ENCODE data around the gene OPRPN. TPM values are rescaled to one million over a fixed set of nuclear protein-coding genes. Genes with fewer than 3 reads are reported as not detected.

The OPRPN gene, protein sequence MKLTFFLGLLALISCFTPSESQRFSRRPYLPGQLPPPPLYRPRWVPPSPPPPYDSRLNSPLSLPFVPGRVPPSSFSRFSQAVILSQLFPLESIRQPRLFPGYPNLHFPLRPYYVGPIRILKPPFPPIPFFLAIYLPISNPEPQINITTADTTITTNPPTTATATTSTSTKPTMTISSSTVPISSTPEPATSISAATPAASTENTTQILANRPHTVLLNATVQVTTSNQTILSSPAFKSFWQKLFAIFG
- not detected for polyA plus RNA-seq (ENCODE audit: insufficient read length)

DNA sequence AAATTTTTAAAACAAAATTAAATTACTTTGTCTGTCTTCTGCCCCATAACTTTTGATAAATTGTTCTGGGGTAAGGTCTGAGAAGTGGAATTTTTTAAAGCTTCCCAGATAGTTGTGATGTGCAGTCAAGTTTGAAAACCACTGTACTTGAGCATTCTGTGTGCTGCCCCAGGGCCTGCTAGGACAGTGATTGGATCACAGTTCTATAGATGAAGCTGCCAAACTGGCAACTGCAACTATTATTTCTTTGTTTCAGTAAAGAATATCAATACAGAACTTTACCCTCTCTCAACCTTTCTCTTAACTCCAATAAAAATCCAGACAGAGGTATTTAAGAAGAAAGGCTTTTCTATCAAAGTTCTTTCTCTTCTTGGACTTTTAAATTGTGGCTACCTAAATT, at the start of gene OPRPN:
TSS of gene OPRPN (plus strand) at position 361 of the 400 bp plus-strand sequence. CDS start 1,346 bp downstream, outside the sequence.
- no peak for DNase-seq

DNA sequence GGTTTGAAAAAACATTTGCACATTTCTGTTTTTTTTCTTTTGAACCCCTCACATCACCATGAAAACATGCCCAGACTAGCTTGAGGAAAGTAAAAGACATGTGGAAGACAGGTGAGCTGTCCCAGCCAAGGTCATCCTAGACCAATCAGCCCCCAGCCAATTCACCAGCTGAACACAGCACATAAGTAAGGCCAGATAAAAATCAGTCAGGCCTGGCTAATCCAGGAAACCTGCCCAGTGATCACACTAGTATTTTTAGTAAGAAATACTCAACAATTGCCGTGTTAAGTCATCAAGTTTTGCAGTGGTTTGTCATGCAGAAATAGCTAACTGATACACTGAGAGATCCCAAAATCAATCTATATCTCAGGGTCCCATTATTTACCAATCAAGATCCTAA, 41.6 kb upstream of the OPRPN start:
- no peak for DNase-seq

- DNase-seq = no peak
Observed at GRCh38 chr4:70359115-70359661, 38.6 kb upstream of the OPRPN start.

GRCh38 chr4:70360460-70360859, 37.3 kb upstream of the OPRPN start, which contains the start of gene SMR3A:
TSS of gene SMR3A (plus strand) at chr4:70360760. CDS start at chr4:70362116, 1,356 bp downstream.
- DNase-seq = peak; percentile 19

GRCh38 chr4:70364002-70364401, 33.7 kb upstream of the OPRPN start:
- no peak for DNase-seq

DNA sequence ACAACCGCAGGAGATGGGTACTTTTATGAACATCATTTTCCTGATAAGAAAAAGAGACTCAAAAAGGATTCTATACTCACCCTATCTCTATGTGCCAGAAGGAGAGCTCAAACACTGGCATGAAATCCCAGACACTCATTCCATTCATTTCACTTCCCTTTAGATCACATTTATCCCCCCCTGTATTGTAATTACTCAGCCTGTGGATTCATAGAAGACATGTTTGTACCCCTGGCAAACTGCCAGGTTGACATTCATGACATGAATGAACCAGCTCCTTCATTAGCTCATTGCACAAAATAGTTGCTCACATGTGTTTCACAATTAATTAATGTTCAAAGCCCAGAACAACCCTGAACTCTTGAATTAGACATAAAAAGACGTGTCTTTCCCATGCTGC, 32.3 kb upstream of the OPRPN start:
- peak; percentile 6 for DNase-seq

GRCh38 chr4:70367813-70368212, 29.9 kb upstream of the OPRPN start:
- DNase-seq = no peak

- DNase-seq = no peak
Observed at GRCh38 chr4:70371987-70372386, 25.8 kb upstream of the OPRPN start.

DNA sequence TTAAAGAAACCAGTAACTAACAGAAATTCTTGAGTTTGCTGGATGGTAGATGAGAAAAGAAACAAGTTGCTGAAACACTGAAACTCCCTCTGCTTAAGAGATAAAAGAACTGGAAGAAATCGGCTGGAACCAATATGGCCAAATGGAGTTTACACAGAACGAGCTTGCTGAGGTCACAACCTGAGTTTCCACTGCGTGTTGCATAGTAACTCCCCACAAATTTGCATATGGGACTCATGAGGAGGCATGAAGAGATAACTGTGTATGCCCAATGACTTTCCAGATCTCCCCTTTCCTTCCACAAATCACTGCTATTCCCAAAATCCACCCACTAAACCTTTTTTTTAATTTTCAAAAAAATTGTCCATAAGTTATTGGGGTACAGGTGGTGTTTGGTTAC, 25.0 kb upstream of the OPRPN start:
- no peak for DNase-seq

DNA sequence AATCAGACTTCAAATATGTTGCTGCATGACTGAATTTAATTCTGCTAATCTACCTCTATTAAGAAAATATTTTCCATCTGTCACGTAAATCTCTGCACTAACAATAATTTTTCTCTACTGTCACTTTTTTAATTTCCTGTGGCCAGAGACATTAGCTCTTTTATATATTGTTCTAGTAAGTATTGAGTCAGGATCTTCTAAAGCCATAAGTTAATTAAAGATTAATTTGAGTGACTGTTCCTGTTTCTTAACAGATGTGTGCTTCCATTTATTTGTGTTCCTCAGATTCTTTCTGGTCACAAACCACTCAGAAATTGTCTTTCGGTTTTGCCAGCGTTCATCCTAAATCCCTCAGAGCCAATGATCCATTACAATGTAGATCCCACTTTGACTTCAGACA, 17.2 kb upstream of the OPRPN start:
- no peak for DNase-seq

- no peak for DNase-seq
Observed at GRCh38 chr4:70382691-70383181, 15.0 kb upstream of the OPRPN start, which contains the start of gene SMR3B. TSS of gene SMR3B (plus strand) at chr4:70383131. CDS start at chr4:70384511, 1,380 bp downstream.

- DNase-seq = no peak
Observed at GRCh38 chr4:70392057-70392776, 5.5 kb upstream of the OPRPN start.

DNA sequence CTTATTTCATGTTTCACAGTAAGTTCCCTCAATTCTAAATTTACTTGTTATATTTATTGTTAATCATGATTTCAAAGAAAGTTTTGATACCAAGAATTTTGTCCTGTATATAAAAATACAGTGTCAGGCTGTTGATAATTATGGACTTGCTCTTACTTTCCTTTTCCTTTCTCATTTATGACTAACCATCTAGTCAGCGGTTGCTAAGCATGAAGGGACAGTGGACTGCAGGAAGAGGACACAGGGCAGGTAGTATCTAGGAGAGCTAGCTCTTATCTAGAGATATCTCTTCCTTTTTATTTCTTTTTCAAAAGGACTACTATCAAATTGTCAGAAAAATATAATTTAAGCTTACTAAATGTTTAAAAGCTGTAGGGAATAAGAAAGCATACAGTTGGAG, 1.6 kb downstream of the OPRPN start:
- no peak for DNase-seq

DNA sequence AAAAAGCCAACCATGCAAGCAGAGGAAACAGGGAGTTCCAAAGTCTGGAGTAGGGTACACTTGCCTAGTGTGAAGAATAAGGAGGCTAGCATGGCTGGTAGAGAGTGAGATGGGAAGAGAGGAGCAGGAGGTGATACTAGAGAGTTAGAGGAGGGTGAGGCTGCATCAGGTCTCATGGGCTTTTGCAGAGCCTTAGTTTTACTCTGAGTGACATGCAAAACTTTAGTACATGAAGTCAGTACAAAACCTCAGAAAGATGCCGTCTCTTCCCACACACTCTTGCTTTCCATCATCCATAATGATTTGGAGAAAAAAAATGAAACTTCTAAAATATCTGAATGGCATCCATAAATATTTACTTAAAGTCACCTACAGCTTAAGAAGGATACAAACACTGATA, 5.0 kb downstream of the OPRPN start:
- no peak for DNase-seq

GRCh38 chr4:70405765-70406164, 8.0 kb downstream of the OPRPN start:
- no peak for DNase-seq

DNA sequence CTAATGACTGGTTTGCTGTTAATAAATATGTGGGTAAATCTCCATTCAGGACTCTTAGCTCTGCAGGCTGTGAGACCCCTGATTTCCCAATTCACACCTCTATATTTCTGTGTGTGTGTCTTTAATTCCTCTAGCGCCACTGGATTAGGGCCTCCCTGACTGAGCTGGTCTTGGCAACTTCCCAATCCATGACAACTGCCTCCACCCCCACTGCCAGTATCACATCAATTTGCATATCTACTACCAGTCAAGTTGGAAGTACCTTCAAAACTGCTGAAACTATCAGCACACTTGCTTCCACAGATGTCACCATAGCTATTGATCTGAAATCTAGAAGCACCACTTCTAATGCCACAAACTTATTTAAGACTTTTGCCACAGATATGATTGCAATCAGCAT, 27.6 kb downstream of the OPRPN start:
- no peak for DNase-seq

GRCh38 chr4:70426789-70427188, 29.0 kb downstream of the OPRPN start:
- DNase-seq = no peak

DNA sequence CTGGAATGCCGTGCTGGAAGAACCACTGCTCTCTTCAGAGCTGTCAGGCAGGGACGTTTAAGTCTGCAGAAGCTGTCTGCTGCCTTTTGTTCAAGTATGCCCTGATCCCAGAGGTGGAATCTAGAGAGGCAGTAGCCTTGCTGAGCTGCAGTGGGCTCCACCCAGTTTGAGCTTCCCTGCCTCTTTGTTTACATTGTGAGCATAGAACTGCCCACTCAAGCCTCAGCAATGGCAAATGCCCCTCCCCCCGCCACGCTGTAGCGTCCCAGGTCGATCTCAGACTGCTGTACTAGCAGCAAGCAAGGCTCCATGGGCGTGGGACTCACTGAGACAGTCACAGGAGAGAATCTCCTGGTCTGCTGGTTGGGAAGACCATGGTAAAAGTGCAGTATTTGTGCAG, 39.5 kb downstream of the OPRPN start:
- no peak for DNase-seq

DNA sequence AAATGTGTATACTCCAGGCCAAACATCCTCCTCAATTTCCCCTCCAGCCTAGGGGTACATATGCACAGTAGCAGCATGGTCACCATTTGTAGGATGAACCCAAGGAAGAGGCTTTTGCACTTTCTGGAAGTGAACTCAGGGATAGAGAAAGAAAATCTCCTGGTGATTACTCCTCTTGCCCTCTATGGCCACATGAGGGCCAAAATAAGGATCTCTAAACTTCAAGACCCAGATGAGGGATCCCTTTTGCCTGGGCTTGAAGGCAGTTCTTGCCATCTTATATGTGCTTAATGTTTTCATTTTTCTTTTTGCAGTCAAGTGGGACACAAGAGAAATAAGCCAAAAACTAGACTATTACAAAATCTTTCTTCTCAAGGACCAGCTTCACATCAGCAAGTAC, 44.7 kb downstream of the OPRPN start:
- no peak for DNase-seq

DNA sequence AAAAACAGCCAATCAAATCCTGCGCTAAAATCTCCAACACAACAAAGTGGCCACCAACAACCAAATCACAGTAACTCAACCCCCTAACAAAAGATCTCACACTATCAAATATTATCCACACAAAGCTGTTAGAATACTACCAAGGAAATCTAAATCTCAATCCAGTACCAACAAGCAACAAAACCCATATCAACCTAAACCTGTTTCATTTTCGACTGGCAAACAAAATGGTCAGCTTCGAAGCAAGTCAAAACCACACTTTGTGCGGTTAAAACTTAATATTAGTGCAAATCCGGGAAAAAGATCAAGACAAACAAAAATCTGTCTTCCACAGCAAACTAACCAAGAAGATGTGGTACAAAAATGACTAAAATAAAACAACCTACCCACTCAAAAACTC, 45.6 kb downstream of the OPRPN start:
- DNase-seq = no peak

GRCh38 chr4:70449220-70449619, 51.5 kb downstream of the OPRPN start:
- no peak for DNase-seq

DNA sequence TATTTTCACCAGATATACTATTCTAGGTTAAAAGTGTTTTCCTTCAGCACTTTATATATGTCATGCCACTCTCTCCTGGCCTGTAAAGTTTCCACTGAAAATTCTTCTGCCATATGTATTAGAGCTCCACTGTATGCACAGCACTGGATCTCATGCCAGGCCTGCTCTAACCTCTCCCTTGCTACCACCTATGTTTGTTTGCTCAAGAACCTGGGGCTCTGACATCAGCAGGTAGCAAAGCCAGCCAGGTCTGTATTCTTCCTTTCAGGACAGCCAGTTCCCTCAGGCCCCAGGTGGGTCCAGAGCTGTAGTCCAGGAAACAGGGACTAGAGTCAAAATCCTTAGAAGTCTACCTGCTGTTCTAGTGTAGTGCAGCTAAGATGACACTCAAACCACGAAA, 55.2 kb downstream of the OPRPN start:
- DNase-seq = no peak

All from hindlimb muscle (tissue), 1 donor.